H1 (cell line): ENCODE results near the gene HIVEP3. TPM values are rescaled to one million over a fixed set of nuclear protein-coding genes. Genes with fewer than 3 reads are reported as not detected.

Source experiments
- CTCF ChIA-PET: fragments of 300-600 bp; sonication (Branson Sonifier 250); formaldehyde crosslinking; loops from one replicate; lab custom pipeline; 2021; ENCODE audit not compliant: partially characterized antibody; lab: Charles Lee
- POLR2A ChIA-PET: fragments of 300-600 bp; sonication (Branson Sonifier 250); formaldehyde crosslinking; loops from one replicate; lab custom pipeline; 2021; ENCODE audit warnings: inconsistent platforms; ENCODE audit not compliant: partially characterized antibody; lab: Charles Lee
- DNase-seq, 2 experiments: peaks; one replicate each; pipeline versions ENCODE4 v3.0.0 to v3.0.0-alpha.2; 2010 to 2022; ENCODE audit warnings: low spot score in 2 of 2, low read depth in 1 of 2, mixed read lengths in 1 of 2
- FAIRE-seq: peaks from 2 replicates; lab custom pipeline; 2011; peaks lifted over from hg19 to GRCh38; lab: Jason Lieb, UNC
- H2AFZ ChIP-seq: 2 replicates; pipeline ENCODE4 v1.8.1; 2012; ENCODE audit warnings: low read length, inconsistent platforms
- H2AK5ac ChIP-seq: 2 replicates; pipeline ENCODE4 v1.6.1; 2013; ENCODE audit warnings: low read depth, low read length
- H2BK120ac ChIP-seq: replicated peaks from 2 replicates; pipeline ENCODE3; 2013; ENCODE audit warnings: low read depth, low read length, inconsistent platforms
- H2BK12ac ChIP-seq: 2 replicates; pipeline ENCODE4 v1.6.1; 2013; ENCODE audit warnings: low read depth, low read length
- H2BK15ac ChIP-seq: 2 replicates; pipeline ENCODE4 v1.6.1; 2013; ENCODE audit warnings: low read length
- H2BK20ac ChIP-seq: 2 replicates; pipeline ENCODE4 v1.6.1; 2013; ENCODE audit warnings: low read length
- H2BK5ac ChIP-seq: 2 replicates; pipeline ENCODE4 v1.6.1; 2013; ENCODE audit warnings: low read depth, low read length
- H3K14ac ChIP-seq: 2 replicates; pipeline ENCODE4 v1.6.1; 2013; ENCODE audit warnings: inconsistent platforms; ENCODE audit not compliant: insufficient read length
- H3K18ac ChIP-seq: 2 replicates; pipeline ENCODE4 v1.6.1; 2013; ENCODE audit warnings: low read length; ENCODE audit errors: extremely low read depth
- H3K23ac ChIP-seq: 2 replicates; pipeline ENCODE4 v1.6.1; 2013; ENCODE audit warnings: inconsistent platforms; ENCODE audit not compliant: insufficient read length
- H3K23me2 ChIP-seq: 2 replicates; pipeline ENCODE4 v1.6.1; 2013; ENCODE audit warnings: low read depth, low read length
- H3K27ac ChIP-seq: 2 replicates; pipeline ENCODE4 v1.6.1; 2011; ENCODE audit warnings: low read depth, low read length, inconsistent platforms
- H3K27me3 ChIP-seq, 4 experiments: replicated peaks in 1 of 4; 1 replicate in 1 of 4; 2 replicates in 3 of 4; pipeline versions ENCODE4 v1.6.1 to v1.8.1; 2011 to 2013; ENCODE audit warnings: low read length in 3 of 4, mild to moderate bottlenecking in 3 of 4, inconsistent platforms in 2 of 4, mixed read lengths in 2 of 4, moderate library complexity in 1 of 4; ENCODE audit not compliant: control insufficient read depth in 3 of 4, insufficient read depth in 3 of 4; ENCODE audit errors: extremely low read depth in 1 of 4
- H3K36me3 ChIP-seq, 4 experiments: 2 replicates each; pipeline versions ENCODE4 v1.6.1 to v1.8.1; 2011 to 2013; ENCODE audit warnings: mild to moderate bottlenecking in 4 of 4, low read length in 3 of 4, moderate library complexity in 2 of 4, control low read depth in 1 of 4, inconsistent platforms in 1 of 4; ENCODE audit not compliant: insufficient read depth in 4 of 4, control insufficient read depth in 2 of 4
- H3K4ac ChIP-seq: replicated peaks from 2 replicates; pipeline ENCODE3; 2013; ENCODE audit warnings: low read length, low read depth, mixed read lengths, inconsistent platforms; ENCODE audit not compliant: insufficient read length
- H3K4me1 ChIP-seq, 4 experiments: replicated peaks in 1 of 4; 1 replicate in 1 of 4; 2 replicates in 3 of 4; pipeline versions ENCODE4 v1.6.1 to v1.8.1; 2011 to 2013; ENCODE audit warnings: low read length in 3 of 4, inconsistent platforms in 2 of 4, mixed read lengths in 1 of 4; ENCODE audit not compliant: insufficient read depth in 4 of 4, control insufficient read depth in 3 of 4
- H3K4me2 ChIP-seq, 2 experiments: 2 replicates each; pipeline versions ENCODE4 v1.6.1 to v1.8.1; 2011 to 2013; ENCODE audit warnings: low read depth in 2 of 2, low read length in 2 of 2, control low read depth in 1 of 2, inconsistent platforms in 1 of 2, mild to moderate bottlenecking in 1 of 2; ENCODE audit not compliant: insufficient read depth in 1 of 2
- H3K4me3 ChIP-seq, 4 experiments: fragments of 200-600, 300-600 bp in 1 of 4; sonication (generic), shearing (Covaris generic), sonication (Bioruptor Twin) in 1 of 4; 2 replicates each; pipeline versions ENCODE4 v1.5.1 to v1.8.1; 2011 to 2016; ENCODE audit warnings: low read length in 4 of 4, low read depth in 3 of 4, control low read depth in 2 of 4, inconsistent platforms in 2 of 4, mild to moderate bottlenecking in 2 of 4, mixed read lengths in 1 of 4, moderate library complexity in 1 of 4; ENCODE audit not compliant: insufficient read depth in 2 of 4; ENCODE audit errors: extremely low read depth in 1 of 4
- H3K56ac ChIP-seq: replicated peaks from 2 replicates; pipeline ENCODE3; 2013; ENCODE audit warnings: low read depth, mild to moderate bottlenecking, mixed read lengths, low read length, inconsistent platforms; ENCODE audit not compliant: insufficient read length
- H3K79me1 ChIP-seq: 2 replicates; pipeline ENCODE4 v1.6.1; 2013; ENCODE audit warnings: low read depth, low read length, control low read depth
- H3K79me2 ChIP-seq, 2 experiments: 2 replicates each; pipeline versions ENCODE4 v1.6.1 to v1.8.1; 2012 to 2013; ENCODE audit warnings: low read length in 2 of 2, mild to moderate bottlenecking in 2 of 2, inconsistent platforms in 1 of 2; ENCODE audit not compliant: insufficient read depth in 2 of 2, control insufficient read depth in 1 of 2
- H3K9ac ChIP-seq, 4 experiments: replicated peaks in 1 of 4; 1 replicate in 1 of 4; 2 replicates in 3 of 4; pipeline versions ENCODE4 v1.6.1 to v1.8.1; 2011 to 2013; ENCODE audit warnings: low read depth in 3 of 4, low read length in 3 of 4, control low read depth in 2 of 4, mild to moderate bottlenecking in 2 of 4, moderate library complexity in 2 of 4, inconsistent platforms in 1 of 4; ENCODE audit errors: extremely low read depth in 1 of 4
- H3K9me3 ChIP-seq, 2 experiments: 2 replicates each; pipeline versions ENCODE4 v1.6.1 to v1.8.1; 2012 to 2013; ENCODE audit warnings: mild to moderate bottlenecking in 2 of 2, moderate library complexity in 2 of 2, control low read depth in 1 of 2, inconsistent platforms in 1 of 2, low read depth in 1 of 2, low read length in 1 of 2, mixed read lengths in 1 of 2; ENCODE audit not compliant: insufficient read depth in 2 of 2
- H4K20me1 ChIP-seq, 2 experiments: replicated peaks in 1 of 2; 2 replicates each; pipeline versions ENCODE3 to v1.8.1; 2011 to 2013; ENCODE audit warnings: inconsistent platforms in 2 of 2, low read length in 2 of 2, mild to moderate bottlenecking in 1 of 2; ENCODE audit not compliant: insufficient read depth in 2 of 2, control insufficient read depth in 1 of 2
- H4K5ac ChIP-seq: 2 replicates; pipeline ENCODE4 v1.6.1; 2013; ENCODE audit warnings: low read length, low read depth, mixed read lengths, inconsistent platforms; ENCODE audit not compliant: insufficient read length
- H4K8ac ChIP-seq: 2 replicates; pipeline ENCODE4 v1.8.0; 2013; ENCODE audit warnings: mild to moderate bottlenecking, moderate library complexity, low read length, inconsistent platforms; ENCODE audit not compliant: insufficient read depth; ENCODE audit errors: extremely low read depth
- H4K91ac ChIP-seq: replicated peaks from 2 replicates; pipeline ENCODE3; 2013; ENCODE audit warnings: low read length, mixed read lengths, inconsistent platforms; ENCODE audit not compliant: insufficient read length
- RXRA ChIP-seq: IDR thresholded peaks from 2 replicates; pipeline ENCODE4 v1.6.1; 2011; ENCODE audit warnings: low read depth, mild to moderate bottlenecking, low read length, moderate library complexity; ENCODE audit not compliant: insufficient read depth
- WGBS, 2 experiments: shearing (Covaris generic) in 1 of 2; methylation state at CpG; one replicate each; pipeline versions ENCODE4 v1.1.6 to v1.1.7; 2013 to 2015; ENCODE audit warnings: low lambda C conversion rate in 2 of 2, mixed read lengths in 2 of 2, inconsistent platforms in 1 of 2, low coverage in 1 of 2, missing lambda C conversion rate in 1 of 2; ENCODE audit not compliant: insufficient replicate concordance in 2 of 2, insufficient coverage in 1 of 2, insufficient read length in 1 of 2; ENCODE audit errors: extremely low coverage in 1 of 2, missing lambda C conversion rate in 1 of 2; 5-methylcytosine and 5-hydroxymethylcytosine counted together
- polyA plus RNA-seq, 7 experiments: library from polyadenylated mRNA; depleted of rRNA in 3 of 7; stranded (reverse) in 5 of 7; unstranded in 2 of 7; fragments of >200 nt in 5 of 7; fragments of 200-250 nt in 2 of 7; gene quantifications; 1 replicate in 5 of 7; 2 replicates in 1 of 7; 4 replicates in 1 of 7; pipeline versions ENCODE4 v1.2.1 to v1.2.3, GENCODE V29; 2011 to 2013; ENCODE audit warnings: missing spikeins in 2 of 7, mixed read lengths in 2 of 7
- total RNA-seq: library from RNA; stranded (reverse); fragmentation: NEBNext Ultra II Directional; extraction: Animal tissue kit (Norgen Biotek cat#: 25700); gene quantifications from 2 replicates; pipeline ENCODE4 v1.2.1, GENCODE V29; 2021

HIVEP3 gene
- total and polyA plus RNA-seq, 2 of the 8 experiments (the other 6 are each of a cell fraction or from before 2014, with no cell fraction given), result 0.24 to 0.69 TPM

DNA sequence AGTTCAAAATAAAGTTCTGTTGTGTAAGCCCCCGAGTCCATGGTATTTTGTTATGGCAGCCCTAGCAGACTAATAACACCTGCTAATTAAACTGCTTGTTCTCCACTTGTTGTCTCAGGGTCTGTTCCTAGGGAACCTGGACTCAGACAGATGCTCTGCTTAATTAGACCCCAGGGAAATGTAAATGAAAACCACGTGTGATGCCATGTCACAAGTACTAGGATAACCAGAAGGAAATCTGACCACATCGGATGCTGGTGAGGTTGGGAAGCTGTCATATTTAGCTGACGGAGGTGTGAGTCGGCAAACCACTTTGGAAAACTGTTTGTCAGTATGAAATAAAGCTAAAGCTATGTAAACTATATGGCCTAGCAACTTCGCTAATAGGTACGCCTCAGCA lies 453.8 kb downstream of the HIVEP3 start:
- H2BK120ac ChIP-seq, result no peak overlapping the region
- no peak for DNase-seq
- H3K4me3 ChIP-seq, result no peak overlapping the region
- no peaks in the 10 kb centered on the region for H3K27me3 ChIP-seq
- H3K56ac ChIP-seq, result no peak overlapping the region
- no peaks in the 10 kb centered on the region; a peak in 1 of 8 replicates for H3K36me3 ChIP-seq
- H3K18ac ChIP-seq, result no peak overlapping the region
- H3K79me1 ChIP-seq, result no peaks in the 10 kb centered on the region
- no peak overlapping the region for H2BK12ac ChIP-seq
- CTCF ChIA-PET, result interaction anchor here (0.8 to 2.8 kb wide), 7 partner anchors 9 to 201 kb away, joined by 3 to 8 read pairs (median 3); no protein-coding TSS in a partner anchor
- no peak overlapping the region for H4K5ac ChIP-seq
- POLR2A ChIA-PET, result no interaction called here
- H3K4me2 ChIP-seq, result no peak overlapping the region
- H3K4ac ChIP-seq, result no peak overlapping the region
- no peak overlapping the region for H2BK5ac ChIP-seq
- FAIRE-seq, result no peak
- no peak overlapping the region for H4K8ac ChIP-seq
- H4K20me1 ChIP-seq, result no peaks in the 10 kb centered on the region
- H4K91ac ChIP-seq, result no peak overlapping the region
- WGBS, 2 experiments, result 95% methylated on average over 7 of the region's 7 CpGs; no CpG with 5 or more reads in 1 of the 2 experiments
- no peak overlapping the region for H3K14ac ChIP-seq
- H3K9ac ChIP-seq, result no peak overlapping the region
- H2AK5ac ChIP-seq, result no peak overlapping the region
- TF ChIP-seq RXRA, result no peak
- no peaks in the 10 kb centered on the region for H3K23me2 ChIP-seq
- H2BK15ac ChIP-seq, result no peak overlapping the region
- H3K9me3 ChIP-seq, result no peaks in the 10 kb centered on the region
- no peak overlapping the region for H2AFZ ChIP-seq
- no peak overlapping the region for H3K27ac ChIP-seq
- no peak overlapping the region for H2BK20ac ChIP-seq
- no peaks in the 10 kb centered on the region for H3K79me2 ChIP-seq
- H3K4me1 ChIP-seq, result no peaks in the 10 kb centered on the region
- no peak overlapping the region for H3K23ac ChIP-seq
